Common myeloid progenitor, CD34-positive (primary cell): ENCODE measurements around the gene ZNF423.

Experiments used
- CTCF ChIA-PET: fragments of 350-600 bp; sonication (Branson Sonifier 250); formaldehyde crosslinking; loops from one replicate; lab custom pipeline; 2021; ENCODE audit warnings: antibody characterized with exemption; lab: Charles Lee
- POLR2A ChIA-PET: fragments of 350-600 bp; sonication (Branson Sonifier 250); formaldehyde crosslinking; loops from one replicate; lab custom pipeline; 2021; ENCODE audit warnings: antibody characterized with exemption; lab: Charles Lee
- DNase-seq, 3 donors: peaks; one replicate each; pipeline versions ENCODE4 v3.0.0 to v3.0.0-alpha.2; 2013
- H3K27ac ChIP-seq, 2 experiments: 1 replicate in 1 of 2; 2 replicates in 1 of 2; pipeline ENCODE4 v1.7.0; 2013; ENCODE audit warnings: inconsistent platforms in 2 of 2, low read length in 2 of 2, mild to moderate bottlenecking in 2 of 2, low read depth in 1 of 2, moderate library complexity in 1 of 2; ENCODE audit not compliant: severe bottlenecking in 2 of 2, insufficient read depth in 1 of 2, poor library complexity in 1 of 2
- H3K27me3 ChIP-seq, 5 experiments: replicated peaks in 2 of 5; 1 replicate in 3 of 5; 2 replicates in 2 of 5; pipeline versions ENCODE4 v1.6.1 to v1.7.0; 2013; ENCODE audit warnings: low read length in 4 of 5, mild to moderate bottlenecking in 2 of 5, moderate library complexity in 2 of 5, inconsistent platforms in 1 of 5; ENCODE audit not compliant: insufficient read depth in 5 of 5, control insufficient read depth in 4 of 5
- H3K36me3 ChIP-seq, 4 experiments: 1 replicate in 2 of 4; 2 replicates in 2 of 4; pipeline versions ENCODE4 v1.6.1 to v1.7.0; 2013; ENCODE audit warnings: low read length in 3 of 4, control low read depth in 1 of 4, mild to moderate bottlenecking in 1 of 4; ENCODE audit not compliant: control insufficient read depth in 4 of 4, insufficient read depth in 4 of 4
- H3K4me1 ChIP-seq, 4 experiments: 1 replicate in 3 of 4; 2 replicates in 1 of 4; pipeline versions ENCODE4 v1.6.1 to v1.7.1; 2013; ENCODE audit warnings: low read length in 3 of 4, mild to moderate bottlenecking in 3 of 4, control low read depth in 1 of 4, inconsistent platforms in 1 of 4, moderate library complexity in 1 of 4; ENCODE audit not compliant: control insufficient read depth in 4 of 4, insufficient read depth in 4 of 4; ENCODE audit errors: control extremely low read depth in 1 of 4
- H3K4me3 ChIP-seq, 7 experiments: 1 replicate in 4 of 7; 2 replicates in 3 of 7; pipeline versions ENCODE4 v1.5.1 to v1.7.0; 2013; ENCODE audit warnings: mild to moderate bottlenecking in 7 of 7, low read length in 6 of 7, moderate library complexity in 6 of 7, inconsistent platforms in 2 of 7, low read depth in 2 of 7, control low read depth in 1 of 7; ENCODE audit not compliant: insufficient read depth in 4 of 7, control insufficient read depth in 1 of 7; ENCODE audit errors: extremely low read depth in 1 of 7
- H3K9me3 ChIP-seq, 5 experiments: 1 replicate in 4 of 5; 2 replicates in 1 of 5; pipeline versions ENCODE4 v1.6.1 to v1.7.1; 2013; ENCODE audit warnings: low read length in 4 of 5, mild to moderate bottlenecking in 2 of 5, inconsistent platforms in 1 of 5, low read depth in 1 of 5, moderate library complexity in 1 of 5; ENCODE audit not compliant: control insufficient read depth in 4 of 5, insufficient read depth in 2 of 5; ENCODE audit errors: control extremely low read depth in 1 of 5
- WGBS: methylation state at CpG from one replicate; pipeline ENCODE4 v1.1.5; 2013; ENCODE audit not compliant: insufficient coverage; 5-methylcytosine and 5-hydroxymethylcytosine counted together

ZNF423 gene

DNA sequence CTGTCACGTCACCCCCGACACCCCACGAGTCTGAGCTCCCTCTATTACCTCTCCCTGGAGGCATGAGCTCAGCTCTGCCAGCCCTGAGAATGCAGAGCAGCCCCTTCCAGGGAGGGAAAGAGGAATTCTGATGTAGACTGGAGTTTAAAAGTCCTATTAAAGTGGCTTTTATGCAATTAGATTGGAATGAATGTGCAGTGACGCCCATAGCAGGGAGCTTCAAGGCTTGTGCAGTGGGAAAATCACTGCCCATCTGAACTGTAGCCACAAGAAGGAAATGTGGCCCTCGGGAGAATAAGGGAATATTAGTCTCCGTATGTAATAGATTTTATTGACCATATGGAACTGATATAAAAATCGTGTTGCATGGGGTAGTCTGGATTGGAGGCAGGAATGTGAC lies 66.9 kb downstream of the ZNF423 start:
- ChIA-PET POLR2A (no interaction called here), CTCF (interaction anchor here (1.2 kb wide), 1 partner anchor 69 kb away, joined by 3 read pairs; no protein-coding TSS in a partner anchor)
- 93% methylated on average over 4 of the region's 7 CpGs for WGBS
- Histone ChIP-seq H3K4me3 (no peak overlapping the region), H3K36me3 (no peaks in the 10 kb centered on the region), H3K27me3 (no peaks in the 10 kb centered on the region), H3K4me1 (no peaks in the 10 kb centered on the region), H3K9me3 (no peaks in the 10 kb centered on the region), H3K27ac (no peak overlapping the region)
- DNase-seq, result no peak

DNA sequence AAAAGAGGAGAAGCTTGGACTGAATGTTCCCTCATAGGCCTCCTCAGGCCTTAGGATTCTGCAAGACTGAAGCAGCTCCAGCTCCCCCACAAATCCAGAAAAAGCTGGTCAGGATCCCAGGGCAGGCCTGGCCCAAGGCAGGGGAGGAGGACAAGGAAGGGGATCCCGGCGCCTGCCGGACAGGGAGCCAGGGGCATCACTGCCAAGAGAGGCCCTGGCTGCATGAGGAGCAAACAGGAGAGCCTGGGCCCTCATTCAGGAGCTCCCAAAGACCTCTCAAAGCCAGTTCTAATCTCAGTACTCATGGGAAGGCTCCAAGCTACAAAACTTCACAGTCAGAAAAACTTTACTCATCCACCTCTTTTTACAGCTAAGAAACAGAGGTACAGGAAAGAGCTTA lies 67.3 kb downstream of the ZNF423 start:
- WGBS, result no CpG with 5 or more reads among the region's 3 CpGs
- no peak for DNase-seq
- Histone ChIP-seq H3K4me3 (no peak overlapping the region), H3K4me1 (no peaks in the 10 kb centered on the region), H3K36me3 (no peaks in the 10 kb centered on the region), H3K9me3 (no peaks in the 10 kb centered on the region), H3K27me3 (no peaks in the 10 kb centered on the region), H3K27ac (no peak overlapping the region)
- POLR2A ChIA-PET, result no interaction called here
- CTCF ChIA-PET, result interaction anchor here (0.8 to 1.2 kb wide), 2 partner anchors 33 to 69 kb away, joined by 3 read pairs; no protein-coding TSS in a partner anchor

DNA sequence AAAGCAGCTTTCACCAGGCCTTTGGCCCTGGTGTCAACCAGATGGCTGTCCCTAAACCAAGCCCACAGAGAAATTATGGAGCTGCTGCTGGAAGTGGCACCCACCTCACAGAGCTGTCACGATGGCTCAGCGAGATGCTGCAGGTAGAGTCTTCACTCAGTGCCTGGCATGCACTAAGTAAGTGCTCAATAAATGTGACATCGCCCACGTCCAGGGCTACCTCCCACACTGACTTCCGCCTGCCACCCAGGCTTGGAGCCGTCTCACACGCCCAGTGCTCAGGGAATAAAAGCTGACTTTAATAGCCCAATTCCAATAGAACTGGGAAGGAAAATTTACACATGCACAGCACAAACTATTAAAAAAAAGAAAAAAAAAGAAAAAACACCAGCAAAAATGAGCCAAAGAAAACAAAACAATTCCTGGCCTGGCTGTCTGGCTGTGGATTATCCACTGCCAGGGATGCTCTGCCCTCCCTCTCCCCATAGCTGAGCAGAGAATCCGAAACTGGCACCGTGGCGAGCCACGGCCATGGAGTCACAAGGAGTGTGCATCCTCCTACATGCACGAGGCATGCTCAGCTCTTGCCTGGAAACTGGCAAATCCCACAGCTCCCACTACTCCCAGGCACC lies 68.9 kb downstream of the ZNF423 start:
- H3K36me3 ChIP-seq, result no peaks in the 10 kb centered on the region
- DNase-seq, result no peak
- H3K9me3 ChIP-seq, result no peaks in the 10 kb centered on the region
- no peaks in the 10 kb centered on the region for H3K4me1 ChIP-seq
- ChIA-PET POLR2A (interaction anchor here (0.6 kb wide), 1 partner anchor 48 kb away, joined by 3 read pairs; no protein-coding TSS in a partner anchor), CTCF (no interaction called here)
- 98% methylated on average over 9 of the region's 12 CpGs for WGBS
- no peak overlapping the region for H3K4me3 ChIP-seq
- no peak overlapping the region for H3K27ac ChIP-seq
- peaks cover 0 to 2% (median 0%) of the 10 kb centered on the region in 5 experiments for H3K27me3 ChIP-seq

DNA sequence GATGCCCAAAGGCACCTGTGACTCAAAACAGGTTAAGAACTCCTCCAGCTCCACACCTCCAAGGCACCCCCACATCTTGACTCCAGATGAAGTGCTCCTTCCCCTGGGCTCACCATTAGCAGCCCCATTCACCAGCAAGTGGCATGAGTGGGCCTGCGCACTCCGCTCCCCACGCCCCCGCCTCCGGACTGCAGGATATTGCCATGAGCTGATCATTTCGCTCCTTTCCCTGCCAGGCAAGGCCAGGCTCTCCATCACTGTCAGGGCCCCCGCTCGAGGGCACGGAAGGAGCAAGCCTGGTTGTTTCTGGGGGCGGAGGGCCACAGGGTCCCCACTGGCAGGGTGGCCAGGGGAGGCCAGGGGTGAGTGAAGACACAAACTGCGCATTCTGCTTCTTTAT lies 69.9 kb downstream of the ZNF423 start:
- Histone ChIP-seq H3K9me3 (no peaks in the 10 kb centered on the region), H3K27ac (no peak overlapping the region), H3K4me1 (no peaks in the 10 kb centered on the region), H3K27me3 (peaks cover 0 to 2% (median 0%) of the 10 kb centered on the region in 5 experiments), H3K36me3 (no peaks in the 10 kb centered on the region), H3K4me3 (no peak overlapping the region)
- CTCF ChIA-PET, result interaction anchor here (1.1 kb wide), 1 partner anchor 10 kb away, joined by 4 read pairs; no protein-coding TSS in a partner anchor
- POLR2A ChIA-PET, result no interaction called here
- 95% methylated on average over 9 of the region's 11 CpGs for WGBS
- no peak for DNase-seq

DNA sequence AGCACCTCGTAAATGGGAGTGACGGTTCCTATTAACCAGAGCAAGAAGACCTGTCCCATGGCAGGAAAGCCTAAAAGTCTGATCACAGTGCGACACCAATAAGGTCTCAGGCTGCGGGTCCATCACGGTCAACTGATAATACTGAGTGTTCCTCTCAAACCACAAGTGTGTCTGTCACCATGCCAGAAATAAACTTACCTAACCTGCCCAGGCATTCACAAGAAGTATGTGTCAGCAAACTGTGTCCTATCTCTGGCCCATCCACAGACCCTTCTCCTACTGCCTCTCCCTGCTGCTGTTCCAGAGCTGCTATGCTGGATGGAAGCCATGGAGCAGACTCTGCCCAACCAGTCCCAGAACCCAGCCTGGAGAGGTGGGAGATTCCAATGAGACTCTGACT lies 73.5 kb downstream of the ZNF423 start:
- DNase-seq, result no peak
- H3K36me3 ChIP-seq, result no peaks in the 10 kb centered on the region
- 94% methylated on average over 3 of the region's 5 CpGs for WGBS
- H3K4me3 ChIP-seq, result no peak overlapping the region
- H3K4me1 ChIP-seq, result peaks cover 0 to 14% (median 3%) of the 10 kb centered on the region in 4 experiments
- H3K27ac ChIP-seq, result no peak overlapping the region
- CTCF ChIA-PET, result no interaction called here
- POLR2A ChIA-PET, result no interaction called here
- H3K9me3 ChIP-seq, result no peaks in the 10 kb centered on the region
- peaks cover 0 to 2% (median 0%) of the 10 kb centered on the region in 5 experiments for H3K27me3 ChIP-seq

DNA sequence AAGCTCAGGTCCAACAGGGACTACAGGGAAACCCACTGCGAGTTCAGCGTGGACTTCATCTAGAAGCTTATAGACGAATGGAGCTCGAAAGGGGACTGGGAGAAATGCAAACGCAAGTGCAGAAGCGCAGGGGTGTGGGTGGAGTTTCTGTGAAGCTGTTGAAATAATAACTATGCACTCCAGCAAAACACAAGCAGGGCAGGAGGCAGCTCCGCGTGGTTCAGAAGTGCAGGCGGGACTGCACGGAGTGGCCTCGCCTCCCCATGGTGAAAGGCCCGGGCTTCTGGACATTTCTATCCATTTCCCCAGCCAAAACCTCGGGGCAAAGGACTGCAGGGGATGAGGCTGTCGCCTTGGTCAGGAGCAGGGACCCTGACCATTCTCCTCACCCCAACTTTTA lies 74.5 kb downstream of the ZNF423 start:
- peaks cover 0 to 2% (median 0%) of the 10 kb centered on the region in 5 experiments for H3K27me3 ChIP-seq
- no peaks in the 10 kb centered on the region for H3K9me3 ChIP-seq
- WGBS, result 93% methylated on average over 10 of the region's 14 CpGs
- ChIA-PET CTCF (no interaction called here), POLR2A (no interaction called here)
- H3K4me3 ChIP-seq, result no peak overlapping the region
- no peak for DNase-seq
- no peak overlapping the region for H3K27ac ChIP-seq
- peaks cover 0 to 14% (median 3%) of the 10 kb centered on the region in 4 experiments for H3K4me1 ChIP-seq
- H3K36me3 ChIP-seq, result no peaks in the 10 kb centered on the region

DNA sequence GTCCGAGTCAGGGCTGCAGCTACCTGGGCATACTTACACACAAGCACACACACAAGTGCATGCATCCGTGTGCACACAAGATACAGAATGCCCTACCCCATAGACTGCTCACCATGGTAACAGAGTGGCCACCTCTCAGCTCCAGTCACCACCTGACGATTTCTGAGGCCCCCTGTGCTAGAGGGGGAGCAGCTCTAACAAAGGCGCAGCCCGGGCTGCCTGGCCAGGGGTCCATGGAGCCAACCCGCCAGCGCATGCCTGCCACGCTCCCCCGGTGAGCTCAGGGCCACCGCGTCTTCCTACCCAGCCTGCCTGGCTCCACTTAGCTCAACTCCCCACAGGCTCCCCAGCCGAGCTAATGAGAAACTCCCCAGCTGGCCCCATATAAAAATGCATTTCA lies 75.5 kb downstream of the ZNF423 start:
- Histone ChIP-seq H3K4me3 (no peak overlapping the region), H3K36me3 (no peaks in the 10 kb centered on the region), H3K4me1 (peaks cover 0 to 14% (median 3%) of the 10 kb centered on the region in 4 experiments), H3K27me3 (peaks cover 0 to 2% (median 0%) of the 10 kb centered on the region in 5 experiments), H3K9me3 (no peaks in the 10 kb centered on the region), H3K27ac (no peak overlapping the region)
- ChIA-PET POLR2A (no interaction called here), CTCF (no interaction called here)
- 83% methylated on average over 8 of the region's 12 CpGs for WGBS
- DNase-seq, result no peak
